WTC11 (cell line): ENCODE results near the gene NLRP6. TPM values are rescaled to one million over a fixed set of nuclear protein-coding genes. Genes with fewer than 3 reads are reported as not detected.

Experiments
- ATAC-seq: fragments of 200-7000 bp; cut with Tn5 transposase; 2 replicates; pipeline ENCODE4 v1.10.0; 2021; ENCODE audit warnings: mild to moderate bottlenecking, moderate library complexity
- CTCF ChIA-PET: fragments of 300-600 bp; sonication (Branson Sonifier 250); formaldehyde crosslinking; loops from one replicate; lab custom pipeline; 2021; ENCODE audit warnings: antibody characterized with exemption; lab: Charles Lee
- POLR2A ChIA-PET: fragments of 350-600 bp; sonication (Branson Sonifier 250); formaldehyde crosslinking; loops from one replicate; lab custom pipeline; 2021; ENCODE audit warnings: antibody characterized with exemption; lab: Charles Lee
- DNase-seq: peaks from one replicate; pipeline ENCODE4 v3.0.0; 2021; ENCODE audit warnings: low spot score
- H3K27ac Mint-ChIP-seq: 2 replicates; pipeline ENCODE4 v1.8.0; 2021; ENCODE audit warnings: mixed read lengths
- H3K27me3 Mint-ChIP-seq: 2 replicates; pipeline ENCODE4 v1.8.0; 2021; ENCODE audit warnings: low read depth, mild to moderate bottlenecking, moderate library complexity, mixed read lengths
- H3K36me3 Mint-ChIP-seq: 2 replicates; pipeline ENCODE4 v1.8.0; 2021; ENCODE audit warnings: mixed read lengths
- H3K4me1 Mint-ChIP-seq: 2 replicates; pipeline ENCODE4 v1.8.0; 2022; ENCODE audit warnings: mixed read lengths
- H3K4me3 Mint-ChIP-seq: 2 replicates; pipeline ENCODE4 v1.8.0; 2021; ENCODE audit warnings: mild to moderate bottlenecking, moderate library complexity, mixed read lengths
- H3K9me3 Mint-ChIP-seq: 2 replicates; pipeline ENCODE4 v1.8.0; 2021; ENCODE audit warnings: mixed read lengths
- ERG ChIP-seq: fragments of 250-450 bp; sonication (Bioruptor Pico); IDR thresholded peaks from 2 replicates; pipeline ENCODE4 v1.8.0; 2021; ENCODE audit warnings: mild to moderate bottlenecking
- IRF2 ChIP-seq: sonication (generic); formaldehyde crosslinking; IDR thresholded peaks from 2 replicates; pipeline ENCODE4 v1.8.0; 2022; ENCODE audit warnings: low read depth, missing genetic modification reagents, borderline replicate concordance
- NR3C1 ChIP-seq: sonication (generic); formaldehyde crosslinking; conservative IDR thresholded peaks from 2 replicates; pipeline ENCODE4 v1.8.1; 2023; ENCODE audit warnings: low read depth, mild to moderate bottlenecking, missing genetic modification reagents
- OVOL2 ChIP-seq: fragments of 250-450 bp; sonication (Bioruptor Pico); IDR thresholded peaks from 2 replicates; pipeline ENCODE4 v1.9.0; 2021; ENCODE audit warnings: mild to moderate bottlenecking, borderline replicate concordance
- SP1 ChIP-seq: sonication (generic); formaldehyde crosslinking; conservative IDR thresholded peaks from 2 replicates; pipeline ENCODE4 v1.8.1; 2022; ENCODE audit warnings: missing genetic modification reagents
- ZNF219 ChIP-seq: sonication (generic); formaldehyde crosslinking; IDR thresholded peaks from 2 replicates; pipeline ENCODE4 v1.8.0; 2023; ENCODE audit warnings: missing genetic modification reagents, mild to moderate bottlenecking, borderline replicate concordance
- ZNF263 ChIP-seq: sonication (generic); formaldehyde crosslinking; IDR thresholded peaks from 2 replicates; pipeline ENCODE4 v1.8.1; 2022; ENCODE audit warnings: low read depth, mild to moderate bottlenecking, moderate library complexity, missing genetic modification reagents
- ZNF396 ChIP-seq: fragments of 250-450 bp; sonication (Bioruptor Pico); IDR thresholded peaks from 2 replicates; pipeline ENCODE4 v1.8.0; 2021; ENCODE audit warnings: mild to moderate bottlenecking, moderate library complexity, borderline replicate concordance
- ZNF512 ChIP-seq: sonication (generic); formaldehyde crosslinking; IDR thresholded peaks from 2 replicates; pipeline ENCODE4 v1.8.1; 2022; ENCODE audit warnings: missing genetic modification reagents, borderline replicate concordance
- total RNA-seq: library from RNA; stranded (reverse); gene quantifications from 3 replicates; pipeline ENCODE4 v1.2.3, GENCODE V29; 2021
- TF ChIP-seq, protein P1 (sequence below): sonication (generic); formaldehyde crosslinking; IDR thresholded peaks from 2 replicates; pipeline ENCODE4 v1.8.0; 2022; ENCODE audit warnings: mild to moderate bottlenecking, missing genetic modification reagents
- TF ChIP-seq, protein P2 (sequence below): fragments of 250-450 bp; sonication (Bioruptor Pico); IDR thresholded peaks from 2 replicates; pipeline ENCODE4 v1.9.0; 2021; ENCODE audit warnings: mild to moderate bottlenecking
- TF ChIP-seq, protein P3 (sequence below): sonication (generic); formaldehyde crosslinking; IDR thresholded peaks from 2 replicates; pipeline ENCODE4 v1.8.1; 2022; ENCODE audit warnings: low read depth, missing genetic modification reagents, borderline replicate concordance

The NLRP6 gene
- total RNA-seq, 1 experiment from 2014 or later, result 0.09 TPM

DNA sequence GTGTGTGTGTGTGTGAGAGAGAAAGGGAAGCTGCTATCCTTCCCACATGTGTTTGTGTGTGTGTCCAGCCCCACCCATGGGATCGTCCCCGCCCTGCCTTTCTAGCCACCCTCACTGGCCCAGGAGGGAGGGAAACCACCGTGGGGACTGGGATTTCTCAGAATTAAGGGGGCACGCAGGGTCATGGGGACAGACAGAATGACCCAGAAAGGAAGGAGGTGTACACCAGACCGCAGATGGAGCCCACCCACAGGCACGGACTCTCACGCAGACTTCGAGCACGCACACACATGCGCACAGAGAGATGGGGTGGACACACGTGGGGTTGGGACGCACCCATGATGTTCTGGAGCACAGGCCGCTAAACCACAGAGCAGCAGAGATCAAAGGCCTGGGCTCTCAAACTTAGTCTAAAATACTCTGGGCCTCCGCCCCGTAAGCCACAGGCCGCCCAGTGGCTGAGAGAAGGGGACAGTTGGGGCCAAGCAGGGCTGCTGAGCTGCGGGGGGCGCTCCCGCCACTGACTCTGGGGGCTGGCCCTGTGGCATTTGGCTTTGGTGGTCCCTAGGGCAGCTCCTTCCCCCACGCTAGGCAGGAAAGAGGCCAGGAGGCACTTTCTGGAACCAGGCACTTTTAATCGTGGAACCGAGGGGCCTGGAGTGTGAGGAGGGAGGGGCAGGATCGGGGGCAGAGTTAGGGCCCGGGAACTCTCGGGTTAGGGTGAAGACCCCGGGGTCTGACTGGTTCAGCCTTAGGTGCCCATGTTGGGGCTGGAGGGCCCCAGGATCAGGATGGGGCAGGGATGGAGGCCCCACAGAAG, 19.6 kb downstream of the NLRP6 start:
- ChIA-PET POLR2A (interaction anchor here (0.5 to 1.4 kb wide), 2 partner anchors 17 to 71 kb away, joined by 3 to 4 read pairs; no protein-coding TSS in a partner anchor), CTCF (interaction anchor here (1.0 kb wide), 2 partner anchors 19 to 58 kb away, joined by 3 read pairs; no protein-coding TSS in a partner anchor)
- H3K9me3 Mint-ChIP-seq, result no peaks in the 10 kb centered on the region
- TF ChIP-seq NR3C1 (CRISPR knock-in tag) (no peak), ZNF396 (no peak), ZNF512 (no peak), ZNF263 (no peak), ZNF219 (CRISPR knock-in tag) (no peak), IRF2 (CRISPR knock-in tag) (no peak), OVOL2 (CRISPR knock-in tag) (no peak)
- TF ChIP-seq, protein P1, sequence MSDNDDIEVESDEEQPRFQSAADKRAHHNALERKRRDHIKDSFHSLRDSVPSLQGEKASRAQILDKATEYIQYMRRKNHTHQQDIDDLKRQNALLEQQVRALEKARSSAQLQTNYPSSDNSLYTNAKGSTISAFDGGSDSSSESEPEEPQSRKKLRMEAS (CRISPR knock-in tag), result no peak
- DNase-seq, result peak; percentile 21
- peaks cover 6% of the 10 kb centered on the region; the same call in 1 of the 2 replicates for H3K36me3 Mint-ChIP-seq
- no peak overlapping the region for H3K4me3 Mint-ChIP-seq
- peak; percentile 7; the same call in 1 of the 2 replicates for ATAC-seq
- peak overlapping the region; percentile 96 for H3K27ac Mint-ChIP-seq
- peaks cover 33% of the 10 kb centered on the region for H3K4me1 Mint-ChIP-seq
- H3K27me3 Mint-ChIP-seq, result no peaks in the 10 kb centered on the region

DNA sequence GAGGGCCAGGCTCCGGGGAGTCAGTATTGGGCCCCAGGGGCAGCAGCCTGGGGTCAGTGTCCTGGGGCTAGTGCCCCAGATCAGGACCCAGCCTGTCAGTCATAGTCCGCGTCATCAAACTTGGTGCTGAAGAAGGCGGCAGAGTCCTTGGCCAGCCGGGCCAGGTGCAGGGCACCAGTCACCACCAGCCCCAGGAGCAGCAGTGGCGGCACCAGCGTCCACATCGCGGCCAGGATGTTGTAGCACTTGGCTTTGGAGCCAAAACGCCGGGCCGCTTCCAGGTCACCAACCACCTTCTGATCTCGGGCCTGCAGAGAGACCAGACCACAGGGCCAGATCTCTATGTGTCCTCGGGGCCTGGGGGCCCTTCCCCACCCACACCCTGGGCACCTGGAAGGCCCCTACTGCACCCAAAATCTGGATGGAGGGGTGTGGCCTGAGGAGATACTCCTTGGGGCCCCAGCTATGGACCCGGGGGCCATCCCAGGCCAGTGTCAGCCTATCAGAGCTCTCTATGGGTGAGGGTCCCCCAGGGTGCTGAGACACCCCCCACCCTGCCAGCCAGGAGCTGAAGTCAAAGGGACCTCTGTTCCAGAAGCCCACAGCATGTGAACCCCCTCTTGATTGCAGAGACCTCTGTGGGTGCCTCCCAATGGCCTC, 20.3 kb downstream of the NLRP6 start:
- peak; percentile 24 for DNase-seq
- TF ChIP-seq SP1 (CRISPR knock-in tag), result 0 out of 2 replicates have a peak, but pooled peaks have one; percentile 45
- TF ChIP-seq, protein P2, sequence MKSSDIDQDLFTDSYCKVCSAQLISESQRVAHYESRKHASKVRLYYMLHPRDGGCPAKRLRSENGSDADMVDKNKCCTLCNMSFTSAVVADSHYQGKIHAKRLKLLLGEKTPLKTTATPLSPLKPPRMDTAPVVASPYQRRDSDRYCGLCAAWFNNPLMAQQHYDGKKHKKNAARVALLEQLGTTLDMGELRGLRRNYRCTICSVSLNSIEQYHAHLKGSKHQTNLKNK, result peak; percentile 50; the same call in 1 of the 2 replicates
- peak; percentile 13; the same call in 1 of the 2 replicates for TF ChIP-seq ERG
- TF ChIP-seq, protein P3, sequence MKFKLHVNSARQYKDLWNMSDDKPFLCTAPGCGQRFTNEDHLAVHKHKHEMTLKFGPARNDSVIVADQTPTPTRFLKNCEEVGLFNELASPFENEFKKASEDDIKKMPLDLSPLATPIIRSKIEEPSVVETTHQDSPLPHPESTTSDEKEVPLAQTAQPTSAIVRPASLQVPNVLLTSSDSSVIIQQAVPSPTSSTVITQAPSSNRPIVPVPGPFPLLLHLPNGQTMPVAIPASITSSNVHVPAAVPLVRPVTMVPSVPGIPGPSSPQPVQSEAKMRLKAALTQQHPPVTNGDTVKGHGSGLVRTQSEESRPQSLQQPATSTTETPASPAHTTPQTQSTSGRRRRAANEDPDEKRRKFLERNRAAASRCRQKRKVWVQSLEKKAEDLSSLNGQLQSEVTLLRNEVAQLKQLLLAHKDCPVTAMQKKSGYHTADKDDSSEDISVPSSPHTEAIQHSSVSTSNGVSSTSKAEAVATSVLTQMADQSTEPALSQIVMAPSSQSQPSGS (CRISPR knock-in tag), result no peak
- peaks cover 4% of the 10 kb centered on the region; the same call in 1 of the 2 replicates for H3K36me3 Mint-ChIP-seq

More for the DNA sequence above, 20.3 kb downstream of the NLRP6 start:
- Mint-ChIP-seq H3K4me1 (peaks cover 41% of the 10 kb centered on the region), H3K27ac (no peak overlapping the region), H3K4me3 (no peak overlapping the region), H3K27me3 (no peaks in the 10 kb centered on the region), H3K9me3 (no peaks in the 10 kb centered on the region)
- CTCF ChIA-PET, result interaction anchor here (1.0 kb wide), 2 partner anchors 19 to 57 kb away, joined by 3 read pairs; no protein-coding TSS in a partner anchor
- ATAC-seq, result no peak
- POLR2A ChIA-PET, result interaction anchor here (0.5 to 1.4 kb wide), 5 partner anchors 16 to 118 kb away, joined by 3 to 4 read pairs (median 3); no protein-coding TSS in a partner anchor
